HuH-7 (cell line): Measurements from ENCODE around the gene ASPHD2.
"Not testable (repeated sequence)": the region's sequence is repeated elsewhere in the genome, so short reads cannot be mapped to it uniquely, and the experiment has no call there.

Source experiments
- DNase-seq: peaks from one replicate; pipeline ENCODE4 v3.0.0; 2011; ENCODE audit warnings: low spot score

Gene ASPHD2

GRCh38 chr22:26416670-26417276 is 12.3 kb upstream of the ASPHD2 start:
- DNase-seq: no peak

GRCh38 chr22:26417406-26417805 is 11.7 kb upstream of the ASPHD2 start:
- DNase-seq: no peak

GRCh38 chr22:26418620-26419019 is 10.4 kb upstream of the ASPHD2 start:
- no peak for DNase-seq

- no peak for DNase-seq
Observed at GRCh38 chr22:26426924-26427323, 2.1 kb upstream of the ASPHD2 start.

GRCh38 chr22:26429458-26430286 is 612 bp downstream of the ASPHD2 start:
- DNase-seq: no peak

GRCh38 chr22:26430600-26430999 is 1.5 kb downstream of the ASPHD2 start:
- no peak for DNase-seq

GRCh38 chr22:26431261-26431995 is 2.4 kb downstream of the ASPHD2 start:
- DNase-seq: no peak

DNA sequence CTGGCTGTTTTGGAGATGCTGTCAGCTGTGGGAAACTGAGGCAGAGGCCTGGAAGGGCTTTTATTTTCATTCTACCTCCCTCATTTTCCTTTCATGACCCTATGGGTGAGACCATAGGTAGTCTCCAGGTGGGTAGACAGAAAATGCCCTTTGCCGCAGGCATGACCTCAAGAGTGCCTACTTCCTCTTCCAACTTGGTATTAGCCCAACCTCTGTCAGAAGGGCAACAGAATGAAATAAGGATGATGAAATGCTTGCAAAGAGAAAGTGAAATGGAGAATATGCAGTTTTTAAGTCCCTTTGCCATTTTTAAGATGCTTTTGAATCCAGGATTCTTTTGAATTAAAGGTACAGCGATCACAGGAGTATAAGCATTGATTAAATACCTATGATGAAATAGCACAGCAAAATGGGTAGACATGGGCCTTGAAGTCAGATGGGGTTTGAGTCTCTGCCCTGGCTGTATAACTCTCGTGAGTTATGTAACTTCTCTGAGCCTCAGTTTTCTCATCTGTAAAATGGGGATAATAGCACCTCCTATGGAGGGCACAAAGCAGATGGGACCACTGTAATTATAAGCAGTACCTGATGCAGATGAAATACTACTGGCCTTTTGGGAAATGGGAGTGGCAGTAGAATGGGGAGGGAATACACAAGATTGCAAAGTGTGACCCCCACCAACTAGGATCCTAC is 3.7 kb downstream of the ASPHD2 start:
- DNase-seq: no peak

GRCh38 chr22:26433805-26434204 is 4.7 kb downstream of the ASPHD2 start:
- no peak for DNase-seq

GRCh38 chr22:26435327-26436093 is 6.5 kb downstream of the ASPHD2 start:
- no peak for DNase-seq

DNA sequence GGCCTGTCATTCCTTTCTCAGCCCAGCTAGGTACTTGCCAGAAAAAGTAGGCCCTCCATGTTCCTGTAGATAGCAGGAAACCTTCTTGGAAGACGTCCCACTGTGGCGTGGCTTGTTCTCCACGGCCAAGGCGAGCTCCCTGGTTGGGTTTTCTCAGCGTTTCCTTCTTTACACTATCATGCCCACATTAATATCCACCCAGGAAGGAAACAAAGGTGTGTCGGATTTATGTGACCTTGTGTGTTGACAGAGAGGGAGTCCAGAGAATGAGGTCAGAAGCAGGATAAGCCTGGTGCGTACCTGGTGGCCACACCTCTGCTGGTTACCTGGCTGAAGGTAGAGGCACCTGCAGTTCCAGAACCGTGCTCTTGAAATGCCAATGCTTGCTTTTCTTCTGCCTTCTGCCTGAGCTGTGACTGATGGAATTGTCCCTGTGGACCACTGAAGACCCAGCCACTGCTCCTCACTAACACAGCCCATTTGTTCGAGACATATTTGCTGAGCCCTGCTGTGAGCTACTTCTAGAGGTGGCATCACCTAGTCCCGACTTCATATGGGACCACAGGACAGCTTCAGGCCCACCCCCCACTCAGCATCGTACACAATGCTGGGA is 7.9 kb downstream of the ASPHD2 start:
- DNase-seq: no peak

- no peak for DNase-seq
Observed at GRCh38 chr22:26437694-26438392, 8.8 kb downstream of the ASPHD2 start.

GRCh38 chr22:26438776-26439175 is 9.7 kb downstream of the ASPHD2 start:
- DNase-seq: not testable (repeated sequence)

- DNase-seq: no peak
Observed at GRCh38 chr22:26439559-26439958, 10.5 kb downstream of the ASPHD2 start.

DNA sequence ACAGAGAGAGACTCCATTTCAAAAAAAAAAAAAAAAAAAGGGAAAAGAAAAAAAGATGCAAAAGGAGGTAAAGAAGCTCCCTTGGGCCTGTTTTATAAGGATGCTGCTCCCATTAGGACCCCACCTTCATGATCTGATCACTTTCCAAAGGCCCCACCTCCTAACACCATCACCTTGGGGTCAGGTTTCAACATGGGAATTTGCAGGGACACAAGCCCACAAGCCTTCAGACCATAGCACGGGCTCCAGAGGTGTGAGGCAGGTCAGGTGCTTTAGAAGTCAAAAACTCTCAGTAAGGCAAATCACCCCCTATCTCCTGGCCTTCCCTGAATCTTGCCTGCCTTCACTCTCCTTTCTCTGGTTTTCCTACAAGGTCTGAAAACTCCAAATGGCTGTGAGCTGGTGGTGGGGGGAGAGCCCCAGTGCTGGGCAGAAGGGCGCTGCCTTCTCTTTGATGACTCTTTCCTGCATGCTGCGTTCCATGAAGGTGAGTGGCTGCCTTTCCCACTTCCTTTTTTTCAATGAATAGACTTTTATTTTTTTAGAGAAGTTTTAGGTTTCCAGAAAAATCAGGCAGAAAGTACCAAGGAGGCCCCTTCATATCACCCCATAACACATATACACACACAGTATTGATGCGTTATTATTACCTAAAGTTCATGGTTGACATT is 13.2 kb downstream of the ASPHD2 start:
- DNase-seq: no peak

DNA sequence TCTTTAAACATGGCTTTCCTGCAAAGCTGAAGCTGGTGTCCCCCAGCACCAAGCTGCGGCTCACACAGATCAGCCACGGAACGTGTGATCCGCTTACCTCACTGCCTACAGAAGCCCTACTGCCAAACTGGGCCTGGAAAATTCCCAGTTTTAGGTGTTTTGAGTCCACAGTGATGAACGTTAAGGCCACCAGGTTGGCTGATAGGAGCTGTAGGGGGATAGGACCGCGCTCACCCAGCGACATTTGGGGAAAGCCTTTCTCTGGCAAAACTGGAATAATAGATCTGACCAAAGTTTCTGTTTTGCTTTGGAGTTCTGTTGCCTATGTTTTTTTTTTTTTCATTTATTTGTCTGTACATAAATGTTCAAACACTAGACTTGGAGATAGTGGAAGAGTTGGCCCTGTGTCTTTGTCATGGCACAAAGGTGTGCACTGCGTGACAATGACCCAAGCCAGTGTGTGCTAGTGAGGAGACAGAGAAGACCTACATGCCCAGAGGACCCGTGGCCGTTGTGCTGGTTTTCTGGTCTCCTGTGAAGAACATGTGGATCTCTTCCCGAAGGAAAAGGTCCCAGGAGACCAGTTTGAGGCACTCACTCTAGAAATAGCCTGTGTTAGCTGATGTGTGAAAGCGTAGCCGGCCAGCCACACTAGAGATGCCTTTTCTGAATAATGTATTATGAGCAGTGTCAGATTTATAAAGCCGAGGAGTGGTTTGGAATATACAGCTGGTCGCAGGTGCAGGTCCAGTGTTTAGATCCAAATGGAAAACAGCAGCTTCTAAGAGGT is 15.0 kb downstream of the ASPHD2 start:
- DNase-seq: no peak

GRCh38 chr22:26444777-26445176 is 15.7 kb downstream of the ASPHD2 start:
- no peak for DNase-seq

GRCh38 chr22:26445577-26446275 is 16.7 kb downstream of the ASPHD2 start:
- no peak for DNase-seq
